Erythroblast (primary cell): ENCODE results near the gene MYOCD.

Experiments used
- GATA1 ChIP-seq: IDR thresholded peaks from 2 replicates; pipeline ENCODE4 v1.6.1; 2011; ENCODE audit warnings: low read depth, mild to moderate bottlenecking, control low read depth, low read length, moderate library complexity
- POLR2A ChIP-seq: IDR thresholded peaks from 2 replicates; pipeline ENCODE4 v1.6.1; 2011; ENCODE audit warnings: mild to moderate bottlenecking, low read length

GRCh38 chr17:12709063-12709462 is 43.4 kb downstream of the MYOCD start:
- no peak for TF ChIP-seq POLR2A
- no peak for TF ChIP-seq GATA1
